GM21367 (cell line): Measurements from ENCODE around the gene DERL3.

Experiments used
- ATAC-seq: cut with Tn5 transposase; IDR thresholded peaks from one replicate; pipeline ENCODE4 v1.9.1; 2021; ENCODE audit not compliant: unreplicated experiment

DERL3 gene

GRCh38 chr22:23804781-23805291 is 34.0 kb downstream of the DERL3 start:
- no peak for ATAC-seq

- ATAC-seq, result no peak
These were observed 35.6 kb downstream of the DERL3 start for GRCh38 chr22:23803001-23803819.

- no peak for ATAC-seq
These were observed 36.9 kb downstream of the DERL3 start for GRCh38 chr22:23801886-23802377.

GRCh38 chr22:23801238-23801821 is 37.5 kb downstream of the DERL3 start:
- no peak for ATAC-seq

- ATAC-seq, result no peak
These were observed 38.2 kb downstream of the DERL3 start for GRCh38 chr22:23800297-23801237.

GRCh38 chr22:23796461-23796860 is 42.3 kb downstream of the DERL3 start:
- no peak for ATAC-seq

- ATAC-seq, result no peak
These were observed 45.5 kb downstream of the DERL3 start for GRCh38 chr22:23793326-23793725.

- ATAC-seq, result no peak
These were observed 46.8 kb downstream of the DERL3 start for GRCh38 chr22:23791738-23792645.

GRCh38 chr22:23790819-23791737 is 47.7 kb downstream of the DERL3 start:
- ATAC-seq, result no peak

GRCh38 chr22:23789638-23790037 is 49.2 kb downstream of the DERL3 start:
- ATAC-seq, result no peak

GRCh38 chr22:23789121-23789520 is 49.7 kb downstream of the DERL3 start:
- ATAC-seq, result no peak

- no peak for ATAC-seq
These were observed 50.9 kb downstream of the DERL3 start for GRCh38 chr22:23787910-23788309.

- peak; percentile 23 for ATAC-seq
These were observed 51.3 kb downstream of the DERL3 start for GRCh38 chr22:23787600-23787896.

- ATAC-seq, result peak; percentile 51
These were observed 51.8 kb downstream of the DERL3 start, which contains the start of gene SMARCB1 for GRCh38 chr22:23786752-23787599. SMARCB1 (plus strand) TSS chr22:23786966; CDS start chr22:23787170, 204 bp downstream.

GRCh38 chr22:23786261-23786710 is 52.5 kb downstream of the DERL3 start:
- no peak for ATAC-seq
